ENCODE data around the gene IL10RB. TPM values are rescaled to one million over a fixed set of nuclear protein-coding genes. Genes with fewer than 3 reads are reported as not detected.

Gene IL10RB
- polyA plus RNA-seq, 1 donor (not counting 4 experiments of a cell fraction or from before 2014, with no cell fraction given), result 19.6 TPM

- Histone ChIP-seq H3K9me1 (ENCODE audit: control insufficient read depth, extremely low read depth, insufficient read depth, low read length) (no peaks in the 10 kb centered on the region), H4K20me1 (ENCODE audit: control insufficient read depth, extremely low read depth, insufficient read depth, low read length) (no peaks in the 10 kb centered on the region), H3K4me3 (ENCODE audit: control insufficient read depth in 2 of 3, extremely low read depth in 1 of 3, insufficient read depth in 2 of 3, low read depth in 1 of 3, low read length in 3 of 3) (no peak overlapping the region), H3K9ac (ENCODE audit: control insufficient read depth, extremely low read depth, insufficient read depth, low read length) (no peak overlapping the region), H3K27ac (ENCODE audit: control insufficient read depth, insufficient read depth, low read length) (no peak overlapping the region), H3K4me2 (ENCODE audit: control insufficient read depth, extremely low read depth, insufficient read depth, low read depth, low read length) (peak overlapping the region; percentile 30), H3K36me3 (ENCODE audit: control insufficient read depth in 2 of 2, extremely low read depth in 1 of 2, insufficient read depth in 2 of 2, low read length in 2 of 2) (peaks cover 0 to 4% of the 10 kb centered on the region in 2 experiments), H3K27me3 (ENCODE audit: control insufficient read depth, extremely low read depth, insufficient read depth, low read length) (no peaks in the 10 kb centered on the region), H2AFZ (ENCODE audit: control insufficient read depth, low read length) (no peak overlapping the region), H3K9me3 (ENCODE audit: control insufficient read depth, low read depth, low read length) (no peaks in the 10 kb centered on the region), H3K4me1 (ENCODE audit: control insufficient read depth, extremely low read depth, insufficient read depth, low read length) (peaks cover 11% of the 10 kb centered on the region), H3K79me2 (ENCODE audit: control insufficient read depth, insufficient read depth, low read length) (no peaks in the 10 kb centered on the region)
- TF ChIP-seq CTCF (optimal IDR thresholded peaks at IDR 0.05 in 1 of 3, IDR thresholded peaks at IDR 0.05 in 1 of 3, conservative IDR thresholded peaks at IDR 0.05 in 1 of 3; ENCODE audit: extremely low read depth in 1 of 3, insufficient read depth in 2 of 3, low read length in 3 of 3) (no peak), EZH2 (IDR thresholded peaks at IDR 0.05; ENCODE audit: low read length) (no peak)
- DNase-seq (ENCODE audit: low read depth, low spot score) (no peak), FAIRE-seq (no peak)
- dilution Hi-C loops (cut with MboI; ENCODE audit: extremely low pct_ligation_motif_present, low sequenced_read_pairs), result no loop called here
Measured at GRCh38 chr21:33293811-33294216, 27.6 kb downstream of the IL10RB start.

GRCh38 chr21:33296156-33296555, 30.0 kb downstream of the IL10RB start:
- Histone ChIP-seq H3K36me3 (ENCODE audit: control insufficient read depth in 2 of 2, extremely low read depth in 1 of 2, insufficient read depth in 2 of 2, low read length in 2 of 2) (peaks cover 0 to 2% of the 10 kb centered on the region in 2 experiments), H3K9me1 (ENCODE audit: control insufficient read depth, extremely low read depth, insufficient read depth, low read length) (no peaks in the 10 kb centered on the region), H4K20me1 (ENCODE audit: control insufficient read depth, extremely low read depth, insufficient read depth, low read length) (no peaks in the 10 kb centered on the region), H2AFZ (ENCODE audit: control insufficient read depth, low read length) (no peak overlapping the region), H3K27ac (ENCODE audit: control insufficient read depth, insufficient read depth, low read length) (no peak overlapping the region), H3K79me2 (ENCODE audit: control insufficient read depth, insufficient read depth, low read length) (no peaks in the 10 kb centered on the region), H3K9ac (ENCODE audit: control insufficient read depth, extremely low read depth, insufficient read depth, low read length) (no peak overlapping the region), H3K4me2 (ENCODE audit: control insufficient read depth, extremely low read depth, insufficient read depth, low read depth, low read length) (no peak overlapping the region), H3K9me3 (ENCODE audit: control insufficient read depth, low read depth, low read length) (no peaks in the 10 kb centered on the region), H3K4me3 (ENCODE audit: control insufficient read depth in 2 of 3, extremely low read depth in 1 of 3, insufficient read depth in 2 of 3, low read depth in 1 of 3, low read length in 3 of 3) (no peak overlapping the region), H3K4me1 (ENCODE audit: control insufficient read depth, extremely low read depth, insufficient read depth, low read length) (peaks cover 28% of the 10 kb centered on the region), H3K27me3 (ENCODE audit: control insufficient read depth, extremely low read depth, insufficient read depth, low read length) (no peaks in the 10 kb centered on the region)
- FAIRE-seq, result no peak
- dilution Hi-C loops (cut with MboI; ENCODE audit: extremely low pct_ligation_motif_present, low sequenced_read_pairs), result no loop called here
- no peak for DNase-seq (ENCODE audit: low read depth, low spot score)
- TF ChIP-seq EZH2 (IDR thresholded peaks at IDR 0.05; ENCODE audit: low read length), result no peak
- TF ChIP-seq CTCF (optimal IDR thresholded peaks at IDR 0.05 in 1 of 3, IDR thresholded peaks at IDR 0.05 in 1 of 3, conservative IDR thresholded peaks at IDR 0.05 in 1 of 3; ENCODE audit: extremely low read depth in 1 of 3, insufficient read depth in 2 of 3, low read length in 3 of 3), result no peak
